Heart right ventricle (tissue), 16 donors: Measurements from ENCODE around the gene GAGE10. TPM values are rescaled to one million over a fixed set of nuclear protein-coding genes. Genes with fewer than 3 reads are reported as not detected.
A peak's percentile ranks its signal among the peaks of the same experiment; 100 is the strongest.

Source experiments
- ATAC-seq, 8 donors: fragments of 200-7000 bp; cut with Tn5 transposase; one replicate each; pipeline ENCODE4 v1.9.1; 2020; ENCODE audit warnings: mild to moderate bottlenecking in 8 of 8, moderate library complexity in 8 of 8, moderate number of reproducible peaks in 1 of 8
- DNase-seq, 2 donors: peaks; one replicate each; pipeline ENCODE4 v3.0.0-alpha.2; 2020
- H3K27ac ChIP-seq, 10 donors: fragments of 200-600 bp; sonication (generic) in 2 of 10; one replicate each; pipeline versions ENCODE4 v1.5.0 to v1.8.0; 2020 to 2022; ENCODE audit warnings: mild to moderate bottlenecking in 3 of 10
- H3K27me3 ChIP-seq, 7 donors: fragments of 200-600 bp; one replicate each; pipeline ENCODE4 v1.8.0; 2021 to 2022; ENCODE audit warnings: mild to moderate bottlenecking in 2 of 7
- H3K36me3 ChIP-seq, 9 donors: fragments of 200-600 bp; sonication (generic) in 1 of 9; one replicate each; pipeline versions ENCODE4 v1.5.0 to v1.8.0; 2020 to 2022; ENCODE audit warnings: mild to moderate bottlenecking in 2 of 9
- H3K4me1 ChIP-seq, 9 donors: fragments of 200-600 bp; sonication (generic) in 1 of 9; one replicate each; pipeline versions ENCODE4 v1.5.0 to v1.8.0; 2020 to 2022; ENCODE audit warnings: mild to moderate bottlenecking in 4 of 9
- H3K4me3 ChIP-seq, 10 donors: fragments of 200-600 bp; sonication (generic) in 2 of 10; one replicate each; pipeline versions ENCODE4 v1.5.0 to v1.8.0; 2020 to 2022; ENCODE audit warnings: mild to moderate bottlenecking in 7 of 10, moderate library complexity in 2 of 10
- H3K9me3 ChIP-seq, 11 donors: fragments of 200-600 bp in 10 of 11; sonication (generic) in 2 of 11; one replicate each; pipeline versions ENCODE4 v1.5.0 to v1.8.0; 2013 to 2022; ENCODE audit warnings: mild to moderate bottlenecking in 2 of 11, control low read depth in 1 of 11, moderate library complexity in 1 of 11
- CTCF ChIP-seq, 9 donors: fragments of 200-600 bp; sonication (generic) in 2 of 9; IDR thresholded peaks; one replicate each; pipeline versions ENCODE4 v1.5.0 to v1.8.0; 2021 to 2022; ENCODE audit warnings: antibody characterized with exemption in 9 of 9, mild to moderate bottlenecking in 5 of 9, moderate library complexity in 1 of 9
- WGBS, 2 donors: extraction: QIAGEN DNeasy Blood & Tissue Kit; methylation state at CpG; one replicate each; pipeline ENCODE4 v1.1.7; 2013; ENCODE audit warnings: inconsistent platforms in 1 of 2; 5-methylcytosine and 5-hydroxymethylcytosine counted together
- intact Hi-C, 10 donors: fragments of 100-400 bp; cut with DNase I; formaldehyde crosslinking; loops; one replicate each; pipeline versions ENCODE4 v1.11.1 to v1.14.2; 2022
- polyA plus RNA-seq, 2 donors: library from polyadenylated mRNA; stranded (reverse); fragments of 200-250 nt; gene quantifications; one replicate each; pipeline ENCODE4 v1.2.3, GENCODE V29; 2013
- total RNA-seq, 10 donors: library from RNA; stranded (reverse); fragmentation: NEBNext Ultra II Directional in 3 of 10; extraction: Animal tissue kit (Norgen Biotek cat#: 25700) in 3 of 10; gene quantifications; one replicate each; pipeline versions ENCODE4 v1.2.1 to v1.2.4, GENCODE V29; 2021 to 2023
- donor health status: Arrhythmogenic right ventricular cardiomyopathy.
- donor health status: ischemic (EF 13 %, LVEDD 7.1; RV severe dilation, severe dysfunction).
- donor health status: healthy with polysubstance abuse.
- donor health status: DM: no; HTN: yes; CAD: no.
- donor health status: DM: no; HTN: no; CAD: no.
- donor health status: ischemic (EF 25% LVEDD 6.9; RV normal size, moderate dysfunction).
- donor health status: ischemic (EF 25% LVEDD 5.7; RV mildly dilated, moderate dysfunction).
- donor health status: healthy.
- donor health status: DM: yes; HTN: yes; CAD: no.
- donor health status: Ischemic cardiomyopathy.
- donor health status: ischemic (EF 35%, LVEDD 5.7; RV mildly dilated, moderate dysfunction).
- donor health status: nonischemic (EF 11% LVEDD 7.7; RV severe dilation, severe dysfunction).
- donor health status: DM: yes; HTN: yes; CAD: no.
- donor health status: PGD.
- donor health status: ischemic (EF 29% LVEDD 5.4; RV normal size, mild dysfunction).
- donor health status: nonischemic (EF 23%, LVEDD 6.1; RV moderate dilation, normal function).

GAGE10 gene
- total and polyA plus RNA-seq, 12 donors: not detected

- Histone ChIP-seq H3K27me3 (peaks cover 0 to 7% (median 0%) of the 10 kb centered on the region in 7 donors), H3K9me3 (no peaks in the 10 kb centered on the region), H3K36me3 (no peaks in the 10 kb centered on the region), H3K27ac (no peak overlapping the region), H3K4me3 (no peak overlapping the region), H3K4me1 (peaks cover 0 to 4% (median 0%) of the 10 kb centered on the region in 9 donors)
- 86 to 88% methylated on average over 10 of the region's 10 CpGs for WGBS, 2 donors
- no peak for ATAC-seq
- DNase-seq: no peak
- TF ChIP-seq CTCF (IDR thresholded peaks at IDR 0.05): no peak
- intact Hi-C loops: loop anchor here in 1 of 10 donors (10.0 kb wide), 1 partner anchor 69 kb away; no protein-coding TSS in a partner anchor
Measured at GRCh38 chrX:49263631-49264030, 39.8 kb upstream of the GAGE10 start.

- intact Hi-C loops: loop anchor here in 1 of 10 donors (10.0 kb wide), 1 partner anchor 70 kb away; no protein-coding TSS in a partner anchor
- Histone ChIP-seq H3K9me3 (no peaks in the 10 kb centered on the region), H3K27me3 (peaks cover 0 to 7% (median 0%) of the 10 kb centered on the region in 7 donors), H3K4me3 (no peak within 1 kb of the TSS), H3K36me3 (no peaks in the 10 kb centered on the region), H3K4me1 (peaks cover 0 to 5% (median 0%) of the 10 kb centered on the region in 9 donors), H3K27ac (no peak within 1 kb of the TSS)
- WGBS, 2 donors: 88 to 92% methylated on average over 11 of the region's 11 CpGs
- DNase-seq (no peak), ATAC-seq (no peak)
- no peak for TF ChIP-seq CTCF (IDR thresholded peaks at IDR 0.05)
Measured at GRCh38 chrX:49264460-49264859, 39.0 kb upstream of the GAGE10 start, which contains the start of gene FOXP3. FOXP3 (minus strand) TSS chrX:49264710; CDS start chrX:49258505, 6,205 bp downstream.

GRCh38 chrX:49266523-49267445, 36.7 kb upstream of the GAGE10 start:
- no peak for ATAC-seq
- no peak for TF ChIP-seq CTCF (IDR thresholded peaks at IDR 0.05)
- WGBS, 2 donors: 76 to 80% methylated on average over 9 to 10 of the region's 10 CpGs
- Histone ChIP-seq H3K27me3 (peaks cover 0 to 7% (median 0%) of the 10 kb centered on the region in 7 donors), H3K36me3 (no peaks in the 10 kb centered on the region), H3K4me3 (no peak overlapping the region), H3K4me1 (peaks cover 0 to 20% (median 14%) of the 10 kb centered on the region in 9 donors), H3K9me3 (no peaks in the 10 kb centered on the region), H3K27ac (no peak overlapping the region)
- no peak for DNase-seq
- intact Hi-C loops: loop anchor here in 1 of 10 donors (10.0 kb wide), 1 partner anchor 72 kb away; no protein-coding TSS in a partner anchor

GRCh38 chrX:49268702-49269009, 34.8 kb upstream of the GAGE10 start:
- ATAC-seq (no peak), DNase-seq (no peak)
- Histone ChIP-seq H3K36me3 (no peaks in the 10 kb centered on the region), H3K27ac (peak overlapping the region; percentile 61 to 96 (median 89)), H3K4me1 (peaks cover 0 to 39% (median 23%) of the 10 kb centered on the region in 9 donors), H3K27me3 (peaks cover 0 to 10% (median 0%) of the 10 kb centered on the region in 7 donors), H3K9me3 (no peaks in the 10 kb centered on the region), H3K4me3 (peak overlapping the region in 9 of 10 donors; percentile 67 to 79 (median 73))
- WGBS, 2 donors: 0% methylated on average over 3 to 4 of the region's 4 CpGs
- intact Hi-C loops: loop anchor here in 1 of 10 donors (10.0 kb wide), 1 partner anchor 74 kb away; no protein-coding TSS in a partner anchor
- TF ChIP-seq CTCF (IDR thresholded peaks at IDR 0.05): no peak
